Spleen (tissue), 11 donors: ENCODE results near the gene KCNT1. TPM values are rescaled to one million over a fixed set of nuclear protein-coding genes. Genes with fewer than 3 reads are reported as not detected.

Experiments
- DNase-seq: peaks from one replicate; pipeline ENCODE4 v3.0.0-alpha.2; 2020
- H3K27ac ChIP-seq, 8 donors: fragments of 200-600 bp; sonication (generic) in 7 of 8; 1 replicate in 4 of 8; 2 replicates in 4 of 8; pipeline versions ENCODE4 v1.5.0 to v1.8.0; 2016 to 2021; ENCODE audit warnings: inconsistent platforms in 4 of 8, mild to moderate bottlenecking in 4 of 8, moderate library complexity in 1 of 8
- H3K27me3 ChIP-seq, 7 donors: fragments of 200-600 bp; sonication (generic) in 6 of 7; replicated peaks in 1 of 7; 1 replicate in 4 of 7; 2 replicates in 3 of 7; pipeline versions ENCODE4 v1.5.0 to v1.8.0; 2016 to 2021; ENCODE audit warnings: inconsistent platforms in 3 of 7, mild to moderate bottlenecking in 1 of 7
- H3K36me3 ChIP-seq, 6 donors: fragments of 200-600 bp; sonication (generic) in 5 of 6; 1 replicate in 4 of 6; 2 replicates in 2 of 6; pipeline versions ENCODE4 v1.5.0 to v1.8.0; 2016 to 2021; ENCODE audit warnings: inconsistent platforms in 2 of 6
- H3K4me1 ChIP-seq, 6 donors: fragments of 200-600 bp; sonication (generic) in 5 of 6; 1 replicate in 3 of 6; 2 replicates in 3 of 6; pipeline versions ENCODE4 v1.5.0 to v1.8.0; 2016 to 2021; ENCODE audit warnings: inconsistent platforms in 3 of 6
- H3K4me3 ChIP-seq, 8 donors: fragments of 200-600 bp; sonication (generic) in 7 of 8; 1 replicate in 4 of 8; 2 replicates in 4 of 8; pipeline versions ENCODE4 v1.5.0 to v1.8.0; 2016 to 2021; ENCODE audit warnings: inconsistent platforms in 4 of 8, mild to moderate bottlenecking in 4 of 8, moderate library complexity in 2 of 8
- H3K9me3 ChIP-seq, 8 donors: fragments of 200-600 bp; sonication (generic) in 7 of 8; 1 replicate in 4 of 8; 2 replicates in 4 of 8; pipeline versions ENCODE4 v1.5.0 to v1.8.0; 2016 to 2021; ENCODE audit warnings: inconsistent platforms in 4 of 8
- CTCF ChIP-seq, 11 experiments: fragments of 200-600 bp in 7 of 11; fragments of 450-650 bp in 4 of 11; sonication (generic) in 4 of 11; IDR thresholded peaks in 8 of 11; conservative IDR thresholded peaks in 3 of 11; 1 replicate in 7 of 11; 2 replicates in 4 of 11; pipeline versions ENCODE4 v1.4.0 to v1.8.0; 2016 to 2021; ENCODE audit warnings: antibody characterized with exemption in 11 of 11, inconsistent platforms in 4 of 11, mild to moderate bottlenecking in 1 of 11
- POLR2A ChIP-seq, 3 donors: fragments of 450-650 bp; IDR thresholded peaks; one replicate each; pipeline ENCODE4 v1.5.1; 2017; ENCODE audit warnings: antibody characterized with exemption in 3 of 3, mild to moderate bottlenecking in 1 of 3
- POLR2AphosphoS5 ChIP-seq, 3 donors: sonication (generic); formaldehyde crosslinking; IDR thresholded peaks; one replicate each; pipeline ENCODE4 v1.5.1; 2017; ENCODE audit warnings: antibody characterized with exemption in 3 of 3
- WGBS, 5 donors: extraction: QIAGEN DNeasy Blood & Tissue Kit in 3 of 5; methylation state at CpG; one replicate each; pipeline versions ENCODE4 v1.1.5 to v1.1.7; 2013 to 2018; 5-methylcytosine and 5-hydroxymethylcytosine counted together
- intact Hi-C: fragments of 100-400 bp; cut with DNase I; formaldehyde crosslinking; loops from one replicate; pipeline ENCODE4 v1.15.0; 2023; ENCODE audit warnings: low total_unique reads
- polyA plus RNA-seq, 3 donors: library from polyadenylated mRNA; stranded (reverse); fragments of 200-250 nt; gene quantifications; one replicate each; pipeline ENCODE4 v1.2.1, GENCODE V29; 2013
- total RNA-seq, 7 donors: library from RNA; depleted of rRNA in 3 of 7; stranded (reverse); fragments of >200 nt in 3 of 7; fragmentation: NEBNext Ultra II Directional in 4 of 7; extraction: Animal tissue kit (Norgen Biotek cat#: 25700) in 4 of 7; gene quantifications; one replicate each; pipeline versions ENCODE4 v1.1.0 to v1.2.1, GENCODE V29; 2016 to 2021
- donor health status: healthy with polysubstance abuse.
- donor health status: DM: no; HTN: no; CAD: no; lungs with moderate emphysema.
- donor health status: DM: no; HTN: no; CAD: no.
- donor health status: Bipolar disorder and iron deficiency.
- donor health status: healthy.
- donor health status: DM: no; HTN: no; CAD: no.
- donor health status: DM: yes; HTN: yes; CAD: no.

KCNT1 gene
- total and polyA plus RNA-seq, 10 donors, result 1.0 to 41.5 (median 19.8) TPM

- intact Hi-C loops, result no loop called here
- H3K27me3 ChIP-seq, result peaks cover 0 to 7% (median 0%) of the 10 kb centered on the region in 7 donors
- no peak for DNase-seq
- H3K4me3 ChIP-seq, result no peak overlapping the region
- WGBS, 5 donors, result 79 to 92% (median 84%) methylated on average over 15 to 16 of the region's 16 CpGs
- H3K36me3 ChIP-seq, result peaks cover 0 to 2% (median 0%) of the 10 kb centered on the region in 6 donors
- H3K27ac ChIP-seq, result no peak overlapping the region
- H3K4me1 ChIP-seq, result peaks cover 0 to 13% (median 7%) of the 10 kb centered on the region in 6 donors
- TF ChIP-seq POLR2AphosphoS5 (IDR thresholded peaks at IDR 0.05), result peak in 1 of 3 donors; percentile 18
- TF ChIP-seq CTCF (IDR thresholded peaks at IDR 0.05 in 8 of 11, conservative IDR thresholded peaks at IDR 0.05 in 3 of 11), result no peak
- TF ChIP-seq POLR2A (IDR thresholded peaks at IDR 0.05), result no peak
- H3K9me3 ChIP-seq, result no peaks in the 10 kb centered on the region
Observed at GRCh38 chr9:135793221-135794056, 91.5 kb downstream of the KCNT1 start.

GRCh38 chr9:135794057-135794335 is 92.0 kb downstream of the KCNT1 start:
- Histone ChIP-seq H3K36me3 (no peaks in the 10 kb centered on the region), H3K4me3 (no peak overlapping the region), H3K27ac (no peak overlapping the region), H3K27me3 (peaks cover 0 to 7% (median 0%) of the 10 kb centered on the region in 7 donors), H3K9me3 (no peaks in the 10 kb centered on the region), H3K4me1 (peaks cover 0 to 15% (median 8%) of the 10 kb centered on the region in 6 donors)
- no peak for DNase-seq
- 69 to 82% (median 74%) methylated on average over 6 to 7 of the region's 7 CpGs for WGBS, 5 donors
- intact Hi-C loops, result no loop called here
- no peak for TF ChIP-seq POLR2AphosphoS5 (IDR thresholded peaks at IDR 0.05)
- TF ChIP-seq POLR2A (IDR thresholded peaks at IDR 0.05), result no peak
- TF ChIP-seq CTCF (IDR thresholded peaks at IDR 0.05 in 8 of 11, conservative IDR thresholded peaks at IDR 0.05 in 3 of 11), result no peak

- 81 to 87% (median 84%) methylated on average over 6 to 15 of the region's 15 CpGs for WGBS, 5 donors
- Histone ChIP-seq H3K27ac (no peak overlapping the region), H3K27me3 (peaks cover 0 to 7% (median 0%) of the 10 kb centered on the region in 7 donors), H3K36me3 (no peaks in the 10 kb centered on the region), H3K9me3 (no peaks in the 10 kb centered on the region), H3K4me1 (peaks cover 0 to 15% (median 8%) of the 10 kb centered on the region in 6 donors), H3K4me3 (no peak overlapping the region)
- TF ChIP-seq POLR2AphosphoS5 (IDR thresholded peaks at IDR 0.05) (no peak), POLR2A (IDR thresholded peaks at IDR 0.05) (no peak), CTCF (IDR thresholded peaks at IDR 0.05 in 8 of 11, conservative IDR thresholded peaks at IDR 0.05 in 3 of 11) (no peak)
- intact Hi-C loops, result no loop called here
- no peak for DNase-seq
Observed at GRCh38 chr9:135794361-135794885, 92.4 kb downstream of the KCNT1 start.

- intact Hi-C loops, result no loop called here
- H3K36me3 ChIP-seq, result no peaks in the 10 kb centered on the region
- WGBS, 5 donors, result 78 to 85% (median 85%) methylated on average over 4 of the region's 4 CpGs
- H3K9me3 ChIP-seq, result no peaks in the 10 kb centered on the region
- no peak overlapping the region for H3K27ac ChIP-seq
- peaks cover 0 to 7% (median 0%) of the 10 kb centered on the region in 7 donors for H3K27me3 ChIP-seq
- no peak for TF ChIP-seq POLR2AphosphoS5 (IDR thresholded peaks at IDR 0.05)
- H3K4me3 ChIP-seq, result no peak overlapping the region
- DNase-seq, result no peak
- H3K4me1 ChIP-seq, result peaks cover 0 to 15% (median 8%) of the 10 kb centered on the region in 6 donors
Observed at GRCh38 chr9:135795391-135795790, 93.4 kb downstream of the KCNT1 start.
